HTERT RPE-1 (cell line): ENCODE data around the gene SCAF11.
"Not testable (repeated sequence)": the region's sequence is repeated elsewhere in the genome, so short reads cannot be mapped to it uniquely, and the experiment has no call there.

Source experiments
- in situ Hi-C: fragments of 300-500 bp; cut with MboI; formaldehyde crosslinking; loops from 4 replicates; pipeline ENCODE4 v1.14.3; 2020; ENCODE audit warnings: low sequenced_read_pairs

The SCAF11 gene

GRCh38 chr12:45990468-45991283 lies at the start of gene SCAF11:
Gene SCAF11, minus strand, starts transcription at chr12:45990574. Its CDS starts 26,407 bp downstream, at chr12:45964167.
- in situ Hi-C loops: no loop called here

- in situ Hi-C loops: not testable (repeated sequence)
Measured at GRCh38 chr12:46037066-46037465, 46.7 kb upstream of the SCAF11 start.

GRCh38 chr12:46027172-46027571 lies 36.8 kb upstream of the SCAF11 start:
- in situ Hi-C loops: no loop called here

GRCh38 chr12:46024099-46024498 lies 33.7 kb upstream of the SCAF11 start:
- in situ Hi-C loops: no loop called here

GRCh38 chr12:46020768-46021167 lies 30.4 kb upstream of the SCAF11 start:
- in situ Hi-C loops: no loop called here

- in situ Hi-C loops: not testable (repeated sequence)
Measured at GRCh38 chr12:46018712-46019111, 28.3 kb upstream of the SCAF11 start.

- in situ Hi-C loops: not testable (repeated sequence)
Measured at GRCh38 chr12:46017866-46018375, 27.5 kb upstream of the SCAF11 start.

- in situ Hi-C loops: no loop called here
Measured at GRCh38 chr12:46005823-46006222, 15.4 kb upstream of the SCAF11 start.

- in situ Hi-C loops: no loop called here
Measured at GRCh38 chr12:46005151-46005797, 14.9 kb upstream of the SCAF11 start.

- in situ Hi-C loops: no loop called here
Measured at GRCh38 chr12:46004715-46005114, 14.3 kb upstream of the SCAF11 start.

GRCh38 chr12:46000076-46000475 lies 9.7 kb upstream of the SCAF11 start:
- in situ Hi-C loops: not testable (repeated sequence)

GRCh38 chr12:45994736-45995135 lies 4.4 kb upstream of the SCAF11 start:
- in situ Hi-C loops: no loop called here

GRCh38 chr12:45991284-45992249 lies 1.2 kb upstream of the SCAF11 start:
- in situ Hi-C loops: no loop called here

GRCh38 chr12:45989721-45990467 lies 480 bp downstream of the SCAF11 start:
- in situ Hi-C loops: no loop called here

GRCh38 chr12:45989287-45989686 lies 1.1 kb downstream of the SCAF11 start:
- in situ Hi-C loops: no loop called here

- in situ Hi-C loops: no loop called here
Measured at GRCh38 chr12:45988264-45988663, 2.1 kb downstream of the SCAF11 start.

GRCh38 chr12:45987340-45987727 lies 3.0 kb downstream of the SCAF11 start:
- in situ Hi-C loops: no loop called here

GRCh38 chr12:45986641-45987339 lies 3.6 kb downstream of the SCAF11 start:
- in situ Hi-C loops: no loop called here

GRCh38 chr12:45981075-45981837 lies 9.1 kb downstream of the SCAF11 start:
- in situ Hi-C loops: no loop called here
